BJ (cell line): ENCODE results near the gene RHOBTB3. TPM values are rescaled to one million over a fixed set of nuclear protein-coding genes. Genes with fewer than 3 reads are reported as not detected.

Experiments
- CTCF ChIA-PET: fragments of 350-600 bp; formaldehyde crosslinking; extraction: SDS; loops from one replicate; lab custom pipeline; 2021; ENCODE audit warnings: antibody characterized with exemption, inconsistent platforms; lab: Yijun Ruan, JAX
- POLR2A ChIA-PET: fragments of 300-600 bp; sonication (Branson Sonifier 250); formaldehyde crosslinking; extraction: SDS; loops from one replicate; lab custom pipeline; 2021; ENCODE audit warnings: antibody characterized with exemption; lab: Charles Lee
- DNase-seq: peaks from one replicate; pipeline ENCODE4 v3.0.0-alpha.2; 2011; ENCODE audit warnings: low read depth
- H3K27me3 ChIP-seq: 2 replicates; pipeline ENCODE4 v1.6.0; 2011; ENCODE audit warnings: low read length; ENCODE audit not compliant: control insufficient read depth, insufficient read depth
- H3K36me3 ChIP-seq: 2 replicates; pipeline ENCODE4 v1.5.1; 2011; ENCODE audit warnings: low read length; ENCODE audit not compliant: control insufficient read depth, insufficient read depth
- H3K4me3 ChIP-seq: 2 replicates; pipeline ENCODE4 v1.5.1; 2011; ENCODE audit warnings: low read depth, mild to moderate bottlenecking, control low read depth, low read length
- CTCF ChIP-seq: IDR thresholded peaks from 2 replicates; pipeline ENCODE4 v1.5.1; 2011; ENCODE audit warnings: low read depth, mild to moderate bottlenecking, control low read depth, inconsistent platforms, low read length, moderate library complexity; ENCODE audit not compliant: insufficient read depth
- polyA plus RNA-seq: library from polyadenylated mRNA; depleted of rRNA; stranded (reverse); fragments of >200 nt; gene quantifications from 2 replicates; pipeline ENCODE4 v1.2.3, GENCODE V29; 2011

RHOBTB3 gene
- polyA plus RNA-seq, 1 experiment: 320 TPM

DNA sequence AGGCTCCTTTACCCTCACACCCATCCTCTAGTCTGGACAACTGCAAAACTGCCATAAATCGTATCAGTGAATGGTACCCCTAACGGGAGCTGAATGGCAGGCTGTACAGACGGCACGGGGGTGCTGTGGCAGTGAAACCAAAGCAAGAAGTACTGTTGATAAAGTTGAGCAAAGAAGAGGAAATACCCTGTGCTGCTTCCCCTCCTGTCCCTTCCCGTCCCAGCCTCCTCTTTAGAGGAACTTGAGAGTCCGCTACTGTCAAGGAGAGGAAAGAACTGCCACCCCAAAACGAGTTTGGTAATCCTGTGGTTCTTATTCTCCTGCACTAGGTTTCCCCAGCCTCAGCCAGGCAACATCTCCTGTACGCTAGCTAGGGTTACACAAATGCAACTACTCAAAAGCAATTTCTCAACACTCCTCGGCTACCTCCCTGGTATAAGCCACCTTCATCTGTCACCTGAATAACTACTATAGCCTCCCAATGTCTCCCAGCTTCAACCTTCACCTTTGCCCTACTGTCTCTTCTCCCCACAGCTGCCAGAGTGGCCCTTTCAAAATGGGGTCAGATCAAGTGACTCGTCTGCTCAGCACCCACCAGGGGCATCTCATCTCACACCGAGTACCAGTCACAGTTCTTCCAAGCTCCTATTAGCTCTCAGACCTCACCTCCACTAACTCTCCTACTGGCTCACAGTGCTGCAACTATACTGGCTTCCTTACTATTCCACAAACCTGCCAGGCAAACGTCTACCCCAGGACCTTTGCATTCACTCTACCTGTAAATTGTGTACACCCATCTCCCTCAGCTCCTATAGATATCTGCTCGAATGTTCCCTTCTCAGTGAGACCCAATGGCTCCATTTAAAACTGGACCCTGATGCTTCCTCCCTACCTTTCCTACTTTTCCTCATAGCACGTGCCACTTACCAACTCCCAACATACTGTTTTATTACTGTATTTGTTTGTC is 87.3 kb downstream of the RHOBTB3 start:
- no peak for DNase-seq
- H3K27me3 ChIP-seq: no peaks in the 10 kb centered on the region
- H3K4me3 ChIP-seq: peak overlapping the region; percentile 32
- TF ChIP-seq CTCF: no peak
- H3K36me3 ChIP-seq: peaks cover 5% of the 10 kb centered on the region
- ChIA-PET CTCF (interaction anchor here (0.5 to 2.8 kb wide), 5 partner anchors 23 to 579 kb away, joined by 3 to 14 read pairs (median 3); no protein-coding TSS in a partner anchor), POLR2A (interaction anchor here (0.5 to 1.0 kb wide), 3 partner anchors 31 to 245 kb away, joined by 3 to 4 read pairs (median 4); no protein-coding TSS in a partner anchor)

DNA sequence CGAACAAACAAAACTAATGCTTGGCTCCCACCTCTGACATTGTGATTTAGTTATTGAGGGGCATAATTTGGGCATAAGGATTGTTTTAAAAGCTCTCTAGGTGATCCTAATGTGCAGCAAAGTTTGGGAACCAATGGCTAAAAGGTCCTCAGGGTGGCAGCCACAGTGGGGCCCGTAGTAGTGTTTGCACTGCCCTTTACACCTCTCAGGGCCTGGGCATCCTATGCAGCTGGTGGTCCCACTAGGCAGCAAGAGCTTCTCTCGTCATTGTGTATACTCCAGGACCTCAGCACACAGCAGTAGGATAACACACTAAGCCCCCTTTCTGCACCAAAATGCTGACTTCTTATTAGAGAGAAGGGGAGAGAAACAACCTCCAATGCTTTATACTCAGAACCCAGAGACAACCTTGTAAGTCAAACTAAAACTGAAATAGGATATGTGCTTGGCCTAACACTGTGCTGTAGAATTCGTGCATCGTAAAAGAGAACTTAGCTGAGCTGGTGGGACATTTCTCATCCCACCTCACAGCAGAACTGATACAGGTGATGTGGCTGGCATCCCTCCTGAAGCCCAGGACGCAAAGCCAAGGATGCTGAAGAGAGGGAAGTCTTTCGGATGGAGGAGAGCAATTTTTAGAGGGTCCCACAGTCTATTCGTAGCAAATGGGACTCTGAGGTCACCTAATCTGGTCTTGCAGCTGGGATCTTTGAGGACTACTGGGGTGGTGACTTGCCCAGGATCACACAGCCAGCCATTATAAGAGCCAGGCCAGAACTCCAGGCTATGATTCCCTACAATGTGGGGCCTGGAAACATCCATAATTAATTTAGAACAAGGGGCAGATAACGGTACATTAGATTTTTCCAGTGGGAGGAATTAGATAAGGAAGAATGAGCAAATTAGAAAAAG is 90.2 kb downstream of the RHOBTB3 start:
- Histone ChIP-seq H3K36me3 (peaks cover 1% of the 10 kb centered on the region; the same call in 1 of the 2 replicates), H3K27me3 (no peaks in the 10 kb centered on the region), H3K4me3 (peak overlapping the region; percentile 62)
- no peak for DNase-seq
- ChIA-PET POLR2A (interaction anchor here (0.6 to 1.3 kb wide), 2 partner anchors 13 to 328 kb away, joined by 3 to 4 read pairs; no protein-coding TSS in a partner anchor), CTCF (interaction anchor here (0.5 to 3.2 kb wide), 9 partner anchors 13 to 175 kb away, joined by 3 to 18 read pairs (median 3); partner anchors contain the start of gene RFESD)
- no peak for TF ChIP-seq CTCF

- ChIA-PET POLR2A (interaction anchor here (0.6 to 1.5 kb wide), 9 partner anchors 10 to 1649 kb away, joined by 3 to 6 read pairs (median 3); no protein-coding TSS in a partner anchor), CTCF (interaction anchor here (0.5 to 3.2 kb wide), 8 partner anchors 13 to 130 kb away, joined by 3 to 18 read pairs (median 4); no protein-coding TSS in a partner anchor)
- TF ChIP-seq CTCF: no peak
- peaks cover 1% of the 10 kb centered on the region; the same call in 1 of the 2 replicates for H3K36me3 ChIP-seq
- H3K4me3 ChIP-seq: peak overlapping the region; percentile 62
- H3K27me3 ChIP-seq: no peaks in the 10 kb centered on the region
- DNase-seq: no peak
These were observed 91.0 kb downstream of the RHOBTB3 start for GRCh38 chr5:95822043-95822541.

DNA sequence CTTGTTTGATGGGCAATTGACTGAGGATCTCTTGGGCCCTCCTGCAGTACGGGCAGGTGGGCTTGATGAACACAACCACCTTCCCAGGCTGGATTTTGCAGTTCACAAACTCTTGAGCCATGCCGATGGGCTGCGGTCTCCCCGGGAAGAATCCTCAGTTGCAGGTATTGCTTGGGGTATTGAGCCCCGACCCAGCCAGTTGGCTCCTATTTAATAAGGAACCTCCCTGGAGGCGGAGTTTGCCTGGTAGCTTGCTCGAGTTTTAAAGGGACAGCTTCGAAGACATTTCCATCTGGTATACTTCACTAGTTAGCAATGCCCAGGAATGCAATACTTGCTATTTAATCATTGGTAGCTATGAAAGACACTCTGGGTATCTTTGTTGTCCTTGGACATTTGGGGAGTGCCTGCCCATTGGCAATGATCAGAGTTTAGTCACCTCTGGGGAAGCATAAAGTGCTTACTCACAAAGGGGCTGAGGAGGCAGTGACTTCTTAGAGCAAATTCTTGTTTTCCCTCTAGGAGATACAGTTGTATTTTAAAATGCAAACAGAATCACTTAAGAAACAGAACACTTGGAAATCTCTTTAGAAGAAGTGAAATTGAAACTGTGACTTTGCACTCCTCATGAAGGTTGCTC is 91.5 kb downstream of the RHOBTB3 start, which contains the start of gene GLRX:
GLRX (minus strand) TSS at position 185 of the 640 bp plus-strand sequence; CDS start at position 121, 64 bp downstream.
- Histone ChIP-seq H3K36me3 (no peaks in the 10 kb centered on the region; the same call in 1 of the 2 replicates), H3K27me3 (no peaks in the 10 kb centered on the region), H3K4me3 (peak within 1 kb of the TSS; percentile 62)
- CTCF ChIA-PET: interaction anchor here (0.6 to 3.2 kb wide), 10 partner anchors 10 to 985 kb away, joined by 3 to 18 read pairs (median 4); partner anchors contain the start of gene ERAP1
- POLR2A ChIA-PET: interaction anchor here (0.6 to 1.5 kb wide), 10 partner anchors 10 to 1650 kb away, joined by 3 to 6 read pairs (median 3); no protein-coding TSS in a partner anchor
- no peak for TF ChIP-seq CTCF
- peak; percentile 90 for DNase-seq
